NCI-H1417 (cell line): ENCODE data around the gene NID1.
A peak's percentile ranks its signal among the peaks of the same experiment; 100 is the strongest.

ENCODE experiments used
- DNase-seq, 3 experiments: peaks; one replicate each; lab custom pipeline; 2025; lab: John Stamatoyannopoulos, UW

NID1 gene

GRCh38 chr1:236064674-236065508 lies at the start of gene NID1:
TSS of gene NID1 (minus strand) at chr1:236065090. CDS start at chr1:236065079, 11 bp downstream.
- DNase-seq: peak in 2 of 3 experiments; percentile 67 to 70

GRCh38 chr1:236114076-236114747 lies 49.3 kb upstream of the NID1 start:
- no peak for DNase-seq

GRCh38 chr1:236113324-236114032 lies 48.6 kb upstream of the NID1 start:
- no peak for DNase-seq

GRCh38 chr1:236112332-236112627 lies 47.4 kb upstream of the NID1 start:
- DNase-seq: no peak

- no peak for DNase-seq
Measured at GRCh38 chr1:236111527-236112331, 46.8 kb upstream of the NID1 start.

- no peak for DNase-seq
Measured at GRCh38 chr1:236110137-236110536, 45.2 kb upstream of the NID1 start.

GRCh38 chr1:236108027-236108648 lies 43.2 kb upstream of the NID1 start:
- no peak for DNase-seq

GRCh38 chr1:236107121-236107907 lies 42.4 kb upstream of the NID1 start:
- DNase-seq: peak in 1 of 3 experiments; percentile 7

- DNase-seq: peak; percentile 18 to 78 (median 40)
Measured at GRCh38 chr1:236103646-236104218, 38.8 kb upstream of the NID1 start.

GRCh38 chr1:236103059-236103458 lies 38.2 kb upstream of the NID1 start:
- no peak for DNase-seq

- no peak for DNase-seq
Measured at GRCh38 chr1:236102611-236103010, 37.7 kb upstream of the NID1 start.

- no peak for DNase-seq
Measured at GRCh38 chr1:236101233-236102200, 36.6 kb upstream of the NID1 start.

GRCh38 chr1:236100799-236101198 lies 35.9 kb upstream of the NID1 start:
- DNase-seq: no peak

GRCh38 chr1:236099355-236099974 lies 34.6 kb upstream of the NID1 start:
- no peak for DNase-seq

GRCh38 chr1:236098267-236098666 lies 33.4 kb upstream of the NID1 start:
- DNase-seq: no peak

- peak; percentile 14 to 43 (median 17) for DNase-seq
Measured at GRCh38 chr1:236096660-236097482, 32.0 kb upstream of the NID1 start.

GRCh38 chr1:236095705-236096520 lies 31.0 kb upstream of the NID1 start:
- no peak for DNase-seq
